HepG2 (cell line): ENCODE results near the gene PCNT. TPM values are rescaled to one million over a fixed set of nuclear protein-coding genes. Genes with fewer than 3 reads are reported as not detected.

Experiments used
- ATF7-NPFF ChIP-seq: sonication (generic); formaldehyde crosslinking; IDR thresholded peaks from 2 replicates; pipeline ENCODE4 v1.8.1; 2023; ENCODE audit warnings: mild to moderate bottlenecking, low read depth, missing genetic modification reagents, moderate library complexity
- GRHL1 ChIP-seq: sonication (generic); formaldehyde crosslinking; conservative IDR thresholded peaks from 2 replicates; pipeline ENCODE4 v1.8.0; 2022; ENCODE audit warnings: missing genetic modification reagents
- HNF4A ChIP-seq: sonication (generic); formaldehyde crosslinking; IDR thresholded peaks from 2 replicates; pipeline ENCODE4 v1.4.0; 2020; ENCODE audit warnings: missing genetic modification reagents
- HNRNPLL ChIP-seq: fragments of 200-400 bp; formaldehyde crosslinking; IDR thresholded peaks from 2 replicates; pipeline ENCODE4 v1.6.1; 2017; ENCODE audit warnings: mild to moderate bottlenecking, low read depth, low read length; ENCODE audit not compliant: poor library complexity, severe bottlenecking
- MTA3 ChIP-seq: sonication (generic); formaldehyde crosslinking; IDR thresholded peaks from 2 replicates; pipeline ENCODE4 v1.4.0; 2020; ENCODE audit warnings: missing genetic modification reagents
- POLR2A ChIP-seq, 2 experiments: IDR thresholded peaks; 2 replicates each; pipeline ENCODE4 v1.6.1; 2011; ENCODE audit warnings: low read depth in 2 of 2, low read length in 2 of 2, mild to moderate bottlenecking in 1 of 2, moderate library complexity in 1 of 2; ENCODE audit not compliant: insufficient read depth in 1 of 2
- RFXANK ChIP-seq: IDR thresholded peaks from 2 replicates; pipeline ENCODE4 v1.6.1; 2016
- RORA ChIP-seq: sonication (generic); formaldehyde crosslinking; IDR thresholded peaks from 2 replicates; pipeline ENCODE4 v1.5.0; 2020; ENCODE audit warnings: mild to moderate bottlenecking, missing genetic modification reagents, moderate library complexity
- ZBTB8A ChIP-seq: sonication (generic); formaldehyde crosslinking; IDR thresholded peaks from 2 replicates; pipeline ENCODE4 v1.4.0; 2020; ENCODE audit warnings: mild to moderate bottlenecking, low read depth, missing genetic modification reagents, borderline replicate concordance
- ZNF136 ChIP-seq: sonication (generic); formaldehyde crosslinking; IDR thresholded peaks from 2 replicates; pipeline ENCODE4 v1.8.1; 2022; ENCODE audit warnings: low read depth, mild to moderate bottlenecking, moderate library complexity, missing genetic modification reagents
- ZNF281 ChIP-seq: sonication (generic); formaldehyde crosslinking; IDR thresholded peaks from 2 replicates; pipeline ENCODE4 v1.4.0; 2020; ENCODE audit warnings: missing genetic modification reagents, borderline replicate concordance
- ZNF335 ChIP-seq: sonication (generic); formaldehyde crosslinking; IDR thresholded peaks from 2 replicates; pipeline ENCODE4 v1.4.0; 2020; ENCODE audit warnings: missing genetic modification reagents
- ZNF788 ChIP-seq: sonication (generic); formaldehyde crosslinking; IDR thresholded peaks from 2 replicates; pipeline ENCODE4 v1.5.0; 2020; ENCODE audit warnings: mild to moderate bottlenecking, missing genetic modification reagents, borderline replicate concordance
- polyA plus RNA-seq, 8 experiments: library from polyadenylated mRNA; depleted of rRNA in 3 of 8; stranded (reverse) in 7 of 8; unstranded in 1 of 8; fragments of >200 nt; fragmentation: Illumina TruSeq in 4 of 8; extraction: Trizol in 4 of 8; gene quantifications; 2 replicates each; pipeline versions ENCODE4 v1.2.1 to v1.2.3, GENCODE V29; 2011 to 2016; ENCODE audit warnings: low read depth in 4 of 8, missing spikeins in 1 of 8, mixed read lengths in 1 of 8; ENCODE audit not compliant: insufficient read depth in 1 of 8
- total RNA-seq, 5 experiments: library from RNA; depleted of rRNA; stranded (reverse); fragments of >200 nt; fragmentation: Illumina TruSeq; extraction: Trizol; gene quantifications; 2 replicates each; pipeline ENCODE4 v1.2.3, GENCODE V29; 2016; ENCODE audit warnings: low read depth in 1 of 5
- TF ChIP-seq, protein P1 (sequence below): sonication (generic); formaldehyde crosslinking; IDR thresholded peaks from 2 replicates; pipeline ENCODE4; 2020; ENCODE audit warnings: missing genetic modification reagents, mild to moderate bottlenecking, borderline replicate concordance
- TF ChIP-seq, protein P2 (sequence below): sonication (generic); formaldehyde crosslinking; IDR thresholded peaks from 2 replicates; pipeline ENCODE4 v1.8.0; 2022; ENCODE audit warnings: missing genetic modification reagents, low read depth, mild to moderate bottlenecking, borderline replicate concordance
- TF ChIP-seq, protein P3 (sequence below): conservative IDR thresholded peaks from 2 replicates; pipeline ENCODE4 v1.6.1; 2018; ENCODE audit warnings: missing genetic modification reagents
- TF ChIP-seq, protein P4 (sequence below): sonication (generic); formaldehyde crosslinking; IDR thresholded peaks from 2 replicates; pipeline ENCODE4 v1.4.0; 2020; ENCODE audit warnings: missing genetic modification reagents

The PCNT gene
- total and polyA plus RNA-seq, 2 of the 13 experiments (the other 11 are each of a cell fraction or from before 2014, with no cell fraction given) = 5.6 to 12.4 TPM

DNA sequence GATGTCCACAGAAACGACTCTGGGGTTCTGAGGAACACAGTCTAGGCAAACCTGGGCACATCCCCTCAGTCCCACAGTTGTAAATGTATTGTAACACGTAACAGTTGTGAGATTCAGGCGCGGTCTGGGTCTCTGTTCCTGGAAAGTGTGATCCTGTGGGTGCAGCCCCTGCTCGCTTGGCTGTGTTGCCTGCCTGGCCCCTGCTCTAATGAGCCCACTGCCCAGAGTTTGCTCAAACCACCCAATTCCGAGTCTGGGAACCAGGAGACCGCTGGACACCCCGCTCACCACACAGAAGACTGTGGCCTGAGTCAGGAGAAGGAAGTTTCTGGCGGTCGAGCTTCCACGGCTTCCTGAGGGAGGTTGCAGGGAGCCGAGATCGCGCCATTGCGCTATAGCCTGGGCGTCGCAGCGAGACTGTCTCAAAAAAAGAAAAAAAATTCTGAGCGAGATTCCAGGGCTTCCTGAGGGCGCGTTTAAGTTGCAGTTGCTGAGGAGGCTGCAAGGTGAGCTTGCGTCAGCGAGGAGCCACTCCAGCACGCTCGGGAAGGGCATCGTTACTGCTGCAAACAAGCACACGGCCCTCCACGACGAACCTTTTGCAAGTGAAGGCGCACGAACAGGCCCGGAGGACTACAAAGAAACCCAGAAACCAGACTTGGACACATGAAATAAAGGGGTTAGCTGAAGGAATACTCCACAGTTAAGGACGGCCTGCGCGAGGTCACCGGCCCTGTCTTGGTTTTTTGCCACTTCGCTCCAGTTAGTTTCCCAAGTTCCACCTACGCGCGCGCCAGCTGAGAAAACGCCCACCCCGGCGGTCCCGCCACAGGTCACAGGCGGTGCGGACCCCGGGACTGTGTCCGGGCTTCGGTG is 1.4 kb upstream of the PCNT start (continued):
- no peak for TF ChIP-seq HNRNPLL
- TF ChIP-seq, protein P1, sequence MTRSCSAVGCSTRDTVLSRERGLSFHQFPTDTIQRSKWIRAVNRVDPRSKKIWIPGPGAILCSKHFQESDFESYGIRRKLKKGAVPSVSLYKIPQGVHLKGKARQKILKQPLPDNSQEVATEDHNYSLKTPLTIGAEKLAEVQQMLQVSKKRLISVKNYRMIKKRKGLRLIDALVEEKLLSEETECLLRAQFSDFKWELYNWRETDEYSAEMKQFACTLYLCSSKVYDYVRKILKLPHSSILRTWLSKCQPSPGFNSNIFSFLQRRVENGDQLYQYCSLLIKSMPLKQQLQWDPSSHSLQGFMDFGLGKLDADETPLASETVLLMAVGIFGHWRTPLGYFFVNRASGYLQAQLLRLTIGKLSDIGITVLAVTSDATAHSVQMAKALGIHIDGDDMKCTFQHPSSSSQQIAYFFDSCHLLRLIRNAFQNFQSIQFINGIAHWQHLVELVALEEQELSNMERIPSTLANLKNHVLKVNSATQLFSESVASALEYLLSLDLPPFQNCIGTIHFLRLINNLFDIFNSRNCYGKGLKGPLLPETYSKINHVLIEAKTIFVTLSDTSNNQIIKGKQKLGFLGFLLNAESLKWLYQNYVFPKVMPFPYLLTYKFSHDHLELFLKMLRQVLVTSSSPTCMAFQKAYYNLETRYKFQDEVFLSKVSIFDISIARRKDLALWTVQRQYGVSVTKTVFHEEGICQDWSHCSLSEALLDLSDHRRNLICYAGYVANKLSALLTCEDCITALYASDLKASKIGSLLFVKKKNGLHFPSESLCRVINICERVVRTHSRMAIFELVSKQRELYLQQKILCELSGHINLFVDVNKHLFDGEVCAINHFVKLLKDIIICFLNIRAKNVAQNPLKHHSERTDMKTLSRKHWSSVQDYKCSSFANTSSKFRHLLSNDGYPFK (CRISPR knock-in tag) = no peak
- TF ChIP-seq RORA (CRISPR knock-in tag) = no peak
- TF ChIP-seq HNF4A (CRISPR knock-in tag) = no peak
- no peak for TF ChIP-seq RFXANK (CRISPR knock-in tag)
- TF ChIP-seq ZNF335 (CRISPR knock-in tag) = 0 out of 2 replicates have a peak, but pooled peaks have one; percentile 16
- TF ChIP-seq ZNF788 = peak; percentile 29; the same call in 1 of the 2 replicates
- no peak for TF ChIP-seq ZBTB8A (CRISPR knock-in tag)
- TF ChIP-seq, protein P2, sequence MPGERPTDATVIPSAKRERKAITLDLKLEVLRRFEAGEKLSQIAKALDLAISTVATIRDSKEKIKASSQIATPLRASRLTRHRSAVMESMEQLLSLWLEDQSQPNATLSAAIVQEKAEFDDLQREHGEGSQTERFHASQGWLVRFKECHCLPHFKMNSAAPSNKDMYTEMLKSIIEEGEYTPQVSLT (CRISPR knock-in tag) = no peak
- no peak for TF ChIP-seq ZNF281 (CRISPR knock-in tag)
- TF ChIP-seq POLR2A (IDR thresholded peaks at IDR 0.05; ENCODE audit: insufficient read depth in 1 of 2, low read depth in 2 of 2, low read length in 2 of 2) = 0 out of 4 replicates have a peak, but pooled peaks of 1 of the 2 experiments have one; percentile 23
- TF ChIP-seq ZNF136 (CRISPR knock-in tag) = no peak
- no peak for TF ChIP-seq GRHL1 (CRISPR knock-in tag)
- TF ChIP-seq, protein P3, sequence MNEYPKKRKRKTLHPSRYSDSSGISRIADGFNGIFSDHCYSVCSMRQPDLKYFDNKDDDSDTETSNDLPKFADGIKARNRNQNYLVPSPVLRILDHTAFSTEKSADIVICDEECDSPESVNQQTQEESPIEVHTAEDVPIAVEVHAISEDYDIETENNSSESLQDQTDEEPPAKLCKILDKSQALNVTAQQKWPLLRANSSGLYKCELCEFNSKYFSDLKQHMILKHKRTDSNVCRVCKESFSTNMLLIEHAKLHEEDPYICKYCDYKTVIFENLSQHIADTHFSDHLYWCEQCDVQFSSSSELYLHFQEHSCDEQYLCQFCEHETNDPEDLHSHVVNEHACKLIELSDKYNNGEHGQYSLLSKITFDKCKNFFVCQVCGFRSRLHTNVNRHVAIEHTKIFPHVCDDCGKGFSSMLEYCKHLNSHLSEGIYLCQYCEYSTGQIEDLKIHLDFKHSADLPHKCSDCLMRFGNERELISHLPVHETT (CRISPR knock-in tag) = no peak
- no peak for TF ChIP-seq MTA3 (CRISPR knock-in tag)
- TF ChIP-seq, protein P4, sequence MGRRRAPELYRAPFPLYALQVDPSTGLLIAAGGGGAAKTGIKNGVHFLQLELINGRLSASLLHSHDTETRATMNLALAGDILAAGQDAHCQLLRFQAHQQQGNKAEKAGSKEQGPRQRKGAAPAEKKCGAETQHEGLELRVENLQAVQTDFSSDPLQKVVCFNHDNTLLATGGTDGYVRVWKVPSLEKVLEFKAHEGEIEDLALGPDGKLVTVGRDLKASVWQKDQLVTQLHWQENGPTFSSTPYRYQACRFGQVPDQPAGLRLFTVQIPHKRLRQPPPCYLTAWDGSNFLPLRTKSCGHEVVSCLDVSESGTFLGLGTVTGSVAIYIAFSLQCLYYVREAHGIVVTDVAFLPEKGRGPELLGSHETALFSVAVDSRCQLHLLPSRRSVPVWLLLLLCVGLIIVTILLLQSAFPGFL (CRISPR knock-in tag) = no peak
- TF ChIP-seq ATF7-NPFF (CRISPR knock-in tag) = no peak
